CD4-positive, alpha-beta T cell treated with Interleukin-15 for 1 hour (primary cell): Measurements from ENCODE around the gene CNGA1.
"Not testable (repeated sequence)": the region's sequence is repeated elsewhere in the genome, so short reads cannot be mapped to it uniquely, and the experiment has no call there.

Source experiments
- DNase-seq: peaks from one replicate; pipeline ENCODE4 v3.0.0-alpha.2; 2020

The CNGA1 gene

DNA sequence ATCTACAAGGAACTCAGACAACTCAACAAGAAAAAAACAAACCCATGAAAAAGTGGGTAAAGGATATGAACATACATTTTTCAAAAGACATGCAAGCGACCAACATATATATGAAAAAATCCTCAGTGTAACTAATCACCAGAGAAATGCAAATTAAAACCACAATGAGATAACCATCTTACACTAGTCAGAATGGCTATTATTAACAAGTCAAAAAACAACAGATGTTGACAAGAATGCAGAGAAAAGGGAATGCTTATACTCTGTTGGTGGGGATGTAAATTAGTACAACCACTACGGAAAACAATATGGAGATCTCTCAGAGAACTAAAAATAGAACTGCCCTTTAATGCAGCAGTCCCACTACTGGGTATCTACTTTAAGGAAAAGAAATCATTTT lies 12.2 kb upstream of the CNGA1 start:
- no peak for DNase-seq

DNA sequence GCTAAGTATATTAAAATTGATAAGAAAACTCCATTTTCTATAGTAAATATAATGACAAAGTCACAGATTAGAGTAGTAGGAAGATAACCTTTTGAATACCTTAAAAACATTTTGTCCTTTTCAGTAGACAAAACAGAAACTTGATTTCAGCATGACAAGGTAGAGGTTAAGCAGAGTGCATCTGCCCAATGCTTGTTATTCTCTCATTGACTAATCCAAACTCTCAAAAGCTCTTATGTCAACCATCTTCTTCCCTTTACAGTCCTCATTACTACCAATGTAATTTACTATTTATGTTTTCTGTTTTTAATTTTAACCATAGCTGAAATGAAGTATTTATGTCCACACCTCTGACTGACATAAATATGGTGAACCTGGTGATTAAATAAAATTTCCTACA lies 11.2 kb upstream of the CNGA1 start:
- DNase-seq: no peak

DNA sequence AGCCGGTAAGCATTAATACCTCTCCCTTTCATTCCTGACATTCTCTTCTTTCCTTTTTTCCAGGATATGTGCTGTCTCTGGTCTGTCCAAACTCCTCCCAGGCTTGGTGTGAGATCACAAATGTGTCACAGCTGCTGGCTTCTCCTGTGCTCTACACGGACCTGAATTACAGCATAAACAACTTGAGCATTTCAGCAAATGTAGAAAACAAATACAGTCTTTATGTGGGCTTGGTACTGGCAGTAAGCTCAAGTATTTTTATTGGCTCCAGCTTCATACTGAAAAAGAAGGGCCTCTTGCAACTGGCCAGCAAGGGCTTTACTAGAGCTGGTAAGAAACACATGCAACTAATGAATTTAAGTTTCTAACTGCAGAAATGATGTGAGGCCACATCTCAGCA lies 8.5 kb upstream of the CNGA1 start:
- DNase-seq: no peak

DNA sequence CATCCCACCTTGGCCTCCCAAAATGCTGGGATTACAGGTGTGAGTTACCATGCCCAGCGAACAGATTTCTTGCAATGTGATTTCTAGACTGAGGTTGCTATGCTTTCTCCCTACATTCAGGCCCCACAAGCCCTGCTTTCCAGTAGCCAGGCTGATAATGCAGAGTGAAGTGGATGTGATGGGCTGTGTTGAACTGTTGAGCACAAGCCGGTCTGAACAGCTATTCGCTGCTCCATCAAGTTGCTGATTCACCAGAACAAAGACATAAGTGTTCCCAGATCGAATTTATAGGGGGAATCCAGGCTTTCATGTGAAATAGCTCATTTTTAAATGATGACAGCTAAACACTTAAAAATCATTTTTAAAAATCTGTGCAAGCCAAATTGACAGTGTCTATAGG lies 8.0 kb upstream of the CNGA1 start:
- DNase-seq: no peak

GRCh38 chr4:48022192-48022799 lies 5.8 kb upstream of the CNGA1 start:
- DNase-seq: no peak

DNA sequence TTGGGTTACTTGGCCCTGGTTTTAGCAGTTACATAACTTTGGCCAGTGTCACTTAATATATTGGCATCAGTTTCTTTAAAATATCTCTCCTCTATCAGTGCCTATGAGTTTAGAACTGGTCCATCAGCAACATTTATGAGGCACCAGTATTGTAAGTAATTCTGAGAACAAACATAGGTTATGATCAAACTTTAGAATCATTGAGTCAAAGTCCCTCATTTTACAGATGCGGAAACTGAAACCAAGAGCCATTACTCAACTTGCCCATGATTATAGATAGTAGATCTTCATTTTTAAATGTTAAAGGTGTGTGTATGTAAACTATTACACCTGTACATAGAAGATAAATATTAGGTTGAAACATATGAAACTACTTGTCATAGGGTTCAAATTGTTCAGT lies 4.6 kb upstream of the CNGA1 start:
- DNase-seq: no peak

- no peak for DNase-seq
Observed at GRCh38 chr4:48018112-48018511, 1.6 kb upstream of the CNGA1 start.

- no peak for DNase-seq
Observed at GRCh38 chr4:48017108-48017571, 659 bp upstream of the CNGA1 start.

DNA sequence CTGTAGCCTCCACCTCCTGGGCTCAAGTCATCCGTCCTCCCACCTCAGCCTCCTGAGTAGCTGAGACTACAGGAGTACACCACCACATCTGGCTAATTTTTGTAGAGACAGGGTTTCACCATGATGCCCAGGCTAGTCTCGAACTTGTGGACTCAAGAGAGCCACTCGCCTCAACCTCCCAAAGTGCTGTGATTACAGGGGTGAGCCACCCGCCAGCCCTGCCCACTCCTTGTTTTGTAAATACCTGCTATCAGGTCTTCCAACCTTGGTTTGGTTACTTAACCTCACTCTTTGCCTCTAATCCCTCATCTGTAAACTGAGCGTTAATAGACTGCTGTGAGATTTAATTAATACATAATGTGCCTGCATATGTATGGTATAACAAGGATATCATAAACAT lies 803 bp downstream of the CNGA1 start:
- no peak for DNase-seq

GRCh38 chr4:48015216-48015615 lies 1.3 kb downstream of the CNGA1 start:
- no peak for DNase-seq

GRCh38 chr4:48012824-48013223 lies 3.7 kb downstream of the CNGA1 start:
- DNase-seq: no peak

GRCh38 chr4:48011722-48012121 lies 4.8 kb downstream of the CNGA1 start:
- DNase-seq: no peak

DNA sequence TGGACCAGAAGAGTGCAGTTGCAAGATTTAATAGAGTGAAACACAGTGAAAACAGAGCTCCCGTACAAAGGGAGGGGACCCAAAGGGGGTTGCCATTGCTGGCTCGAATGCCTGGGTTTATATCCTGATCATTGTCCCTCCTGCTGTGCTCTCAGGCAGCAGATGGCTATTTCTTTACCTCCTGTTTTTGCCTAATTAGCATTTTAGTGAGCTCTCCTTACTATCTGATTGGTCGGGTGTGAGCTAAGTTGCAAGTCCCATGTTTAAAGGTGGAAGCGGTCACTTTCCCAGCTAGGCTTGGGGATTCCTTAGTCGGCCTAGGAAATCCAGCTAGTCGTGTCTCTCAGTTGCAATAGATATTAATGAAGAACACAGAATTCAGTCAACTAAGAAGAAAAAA lies 5.6 kb downstream of the CNGA1 start:
- DNase-seq: not testable (repeated sequence)

GRCh38 chr4:48008021-48008596 lies 8.4 kb downstream of the CNGA1 start:
- no peak for DNase-seq

- no peak for DNase-seq
Observed at GRCh38 chr4:48005781-48006180, 10.7 kb downstream of the CNGA1 start.

DNA sequence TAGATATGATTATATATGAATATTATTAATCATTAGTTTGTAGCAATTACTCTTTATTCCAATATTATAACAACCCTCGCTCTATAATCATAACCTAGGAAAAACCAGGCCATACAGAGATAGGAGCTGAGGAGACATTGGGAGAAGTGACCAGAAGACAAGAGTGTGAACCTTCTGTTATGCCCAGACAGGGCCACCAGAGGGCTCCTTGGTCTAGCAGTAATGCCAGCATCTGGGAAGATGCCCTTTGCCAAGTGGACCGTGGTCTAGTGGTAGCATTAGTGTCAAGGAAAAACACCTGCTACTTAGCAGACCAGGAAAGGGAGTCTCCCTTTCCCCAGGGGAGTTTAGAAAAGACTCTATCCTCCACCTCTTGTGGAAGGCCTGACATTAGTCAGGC lies 12.9 kb downstream of the CNGA1 start:
- DNase-seq: not testable (repeated sequence)

DNA sequence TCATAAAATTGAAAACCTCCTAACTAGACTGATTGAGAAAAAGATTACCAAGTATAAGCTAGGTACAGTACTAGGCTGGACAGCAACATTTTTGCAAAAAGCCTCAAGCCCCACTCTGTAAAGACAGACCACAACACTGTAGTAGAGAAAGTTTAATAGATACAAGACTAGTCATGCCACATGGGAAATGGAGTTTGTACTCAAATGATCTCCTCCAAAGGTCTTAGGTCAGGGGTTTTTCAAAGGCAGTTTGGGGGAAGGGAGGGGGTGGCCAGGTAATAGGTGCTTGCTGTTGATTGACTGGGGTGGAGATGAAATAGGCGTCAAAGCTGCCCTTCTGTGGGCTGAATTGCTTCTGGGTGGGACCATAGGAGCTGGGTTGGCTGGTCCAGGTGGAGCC lies 14.2 kb downstream of the CNGA1 start:
- no peak for DNase-seq

DNA sequence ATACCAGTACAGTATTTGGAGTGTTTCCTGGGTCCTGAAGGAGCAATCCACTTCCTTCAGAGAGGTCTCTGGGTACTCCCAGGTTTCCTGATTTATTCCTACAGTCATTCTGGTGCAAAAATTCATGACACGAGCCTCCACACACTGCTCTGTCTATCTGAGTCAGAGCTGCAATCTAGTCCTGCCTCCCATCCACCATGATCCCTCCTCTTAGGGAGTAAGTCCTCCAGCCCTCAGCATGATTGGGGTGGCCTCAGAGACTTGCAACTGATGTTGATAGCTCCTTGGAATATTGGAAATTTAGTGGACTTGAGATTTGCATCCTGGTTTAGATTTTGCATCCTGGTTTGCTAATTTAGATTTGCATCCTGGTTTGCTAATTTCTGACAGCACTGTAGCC lies 20.5 kb downstream of the CNGA1 start:
- DNase-seq: no peak

DNA sequence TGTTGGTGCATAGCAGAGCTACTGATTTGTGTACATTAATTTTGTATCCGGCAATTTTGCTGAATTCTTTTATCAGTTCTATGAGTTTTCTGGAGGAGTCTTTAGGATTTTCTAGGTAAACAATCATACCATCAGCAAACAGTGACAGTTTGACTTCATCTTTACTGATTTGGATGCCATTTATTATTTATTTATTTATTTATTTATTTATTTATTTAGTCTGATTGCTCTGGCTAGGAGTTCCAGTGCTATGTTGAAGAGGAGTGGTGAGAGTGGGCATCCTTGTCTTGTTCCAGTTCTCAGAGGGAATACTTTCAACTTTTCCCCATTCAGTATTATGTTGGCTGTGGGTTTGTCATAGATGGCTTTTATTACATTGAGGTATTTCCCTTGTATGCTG lies 24.0 kb downstream of the CNGA1 start:
- DNase-seq: not testable (repeated sequence)

DNA sequence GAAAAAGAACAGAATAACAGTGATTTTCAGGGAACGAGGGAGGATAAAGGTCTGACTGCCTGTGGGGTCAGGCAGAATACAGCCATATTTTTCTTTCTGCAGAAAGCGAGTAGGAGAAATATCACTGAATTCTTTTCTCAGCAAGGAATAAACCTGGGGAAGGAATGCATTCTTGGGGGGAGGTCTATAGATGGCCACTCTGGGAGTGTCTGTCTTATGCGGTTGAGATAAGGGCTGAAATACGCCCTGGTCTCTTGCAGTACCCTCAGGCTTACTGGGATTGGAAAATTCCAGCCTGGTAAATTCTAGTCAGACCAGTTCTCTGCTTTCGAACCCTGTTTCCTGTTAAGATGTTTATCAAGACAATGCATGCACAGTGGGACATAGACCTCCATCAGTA lies 26.3 kb downstream of the CNGA1 start:
- DNase-seq: no peak

DNA sequence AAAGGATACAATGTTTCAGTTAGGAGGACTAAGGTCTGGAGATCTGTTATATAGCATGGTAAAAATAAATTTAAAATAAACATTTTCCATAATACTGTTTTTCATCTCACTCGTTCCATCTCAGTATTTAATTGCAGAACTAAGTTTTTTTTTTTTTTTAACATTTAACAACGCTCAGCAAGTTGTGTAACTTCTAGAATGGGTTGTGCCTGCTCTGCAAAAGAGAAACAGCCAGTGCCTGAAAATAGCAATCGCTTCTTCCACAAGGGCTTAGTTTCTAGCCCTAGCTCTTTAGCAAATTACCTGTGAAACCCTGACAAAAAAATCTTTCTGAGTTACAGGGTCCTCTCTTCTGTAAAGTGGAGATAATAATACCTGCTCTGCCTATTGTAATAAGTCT lies 41.9 kb downstream of the CNGA1 start:
- DNase-seq: no peak

DNA sequence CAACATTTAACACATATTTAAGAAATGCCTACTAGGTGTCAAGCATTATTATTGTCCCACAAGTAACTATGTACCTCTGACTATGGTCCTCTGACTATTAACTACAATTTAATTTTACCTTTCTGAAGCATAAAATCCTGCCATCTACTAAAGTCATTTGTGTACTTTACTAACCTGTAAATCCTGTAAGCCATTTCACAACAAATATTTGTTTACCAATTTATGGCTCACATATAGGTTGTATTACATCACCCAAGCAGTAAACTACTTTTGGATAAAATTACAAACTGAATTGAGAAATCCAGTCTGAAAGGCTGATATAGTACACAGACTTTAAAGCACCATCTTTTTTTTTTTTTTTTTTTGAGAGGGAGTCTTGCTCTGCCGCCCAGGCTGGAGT lies 43.8 kb downstream of the CNGA1 start:
- DNase-seq: no peak

- no peak for DNase-seq
Observed at GRCh38 chr4:47972181-47972580, 44.3 kb downstream of the CNGA1 start.

- DNase-seq: no peak
Observed at GRCh38 chr4:47968847-47969246, 47.6 kb downstream of the CNGA1 start.

GRCh38 chr4:47954677-47955076 lies 61.8 kb downstream of the CNGA1 start:
- no peak for DNase-seq
